GM19324 (cell line): ENCODE results near the gene DYRK2.

Experiments used
- ATAC-seq: cut with Tn5 transposase; IDR thresholded peaks from one replicate; pipeline ENCODE4 v1.9.1; 2021; ENCODE audit warnings: mild to moderate bottlenecking, moderate library complexity; ENCODE audit not compliant: unreplicated experiment, low FRiP score

The DYRK2 gene

GRCh38 chr12:67645126-67645525, 3.4 kb upstream of the DYRK2 start:
- ATAC-seq: no peak

- no peak for ATAC-seq
Measured at GRCh38 chr12:67645601-67646000, 2.9 kb upstream of the DYRK2 start.

- ATAC-seq: no peak
Measured at GRCh38 chr12:67646775-67647174, 1.8 kb upstream of the DYRK2 start.

GRCh38 chr12:67647181-67647798, 1.3 kb upstream of the DYRK2 start:
- no peak for ATAC-seq

GRCh38 chr12:67647799-67648520, 585 bp upstream of the DYRK2 start:
- no peak for ATAC-seq

GRCh38 chr12:67649261-67649569, 670 bp downstream of the DYRK2 start:
- peak; percentile 18 for ATAC-seq

- ATAC-seq: peak; percentile 5
Measured at GRCh38 chr12:67649570-67650387, 1.2 kb downstream of the DYRK2 start.

- ATAC-seq: peak; percentile 22
Measured at GRCh38 chr12:67650388-67651131, 2.0 kb downstream of the DYRK2 start.

GRCh38 chr12:67651132-67651695, 2.7 kb downstream of the DYRK2 start:
- ATAC-seq: peak; percentile 29

GRCh38 chr12:67655829-67656228, 7.3 kb downstream of the DYRK2 start:
- no peak for ATAC-seq

- no peak for ATAC-seq
Measured at GRCh38 chr12:67656251-67656650, 7.7 kb downstream of the DYRK2 start.

- ATAC-seq: no peak
Measured at GRCh38 chr12:67658486-67658885, 9.9 kb downstream of the DYRK2 start.

- no peak for ATAC-seq
Measured at GRCh38 chr12:67659292-67659691, 10.7 kb downstream of the DYRK2 start.

- no peak for ATAC-seq
Measured at GRCh38 chr12:67661311-67662021, 12.9 kb downstream of the DYRK2 start.

GRCh38 chr12:67662910-67663538, 14.5 kb downstream of the DYRK2 start:
- no peak for ATAC-seq

GRCh38 chr12:67664171-67664570, 15.6 kb downstream of the DYRK2 start:
- ATAC-seq: no peak

GRCh38 chr12:67665679-67666078, 17.1 kb downstream of the DYRK2 start:
- no peak for ATAC-seq

GRCh38 chr12:67666605-67667004, 18.1 kb downstream of the DYRK2 start:
- ATAC-seq: no peak

GRCh38 chr12:67667276-67668073, 18.9 kb downstream of the DYRK2 start:
- no peak for ATAC-seq
